Activated CD4-positive, alpha-beta T cell treated with anti-CD3 and anti-CD28 coated beads, Interleukin-2, amount 10 ng/mL, durations not matched to agents 7 days and 5 days (primary cell): ENCODE measurements around the gene CENATAC. TPM values are rescaled to one million over a fixed set of nuclear protein-coding genes. Genes with fewer than 3 reads are reported as not detected.
"Not testable (repeated sequence)": the region's sequence is repeated elsewhere in the genome, so short reads cannot be mapped to it uniquely, and the experiment has no call there.

Experiments used
- CTCF ChIA-PET: fragments of 350-600 bp; sonication (Branson Sonifier 250); formaldehyde crosslinking; loops from one replicate; lab custom pipeline; 2021; ENCODE audit warnings: antibody characterized with exemption; lab: Charles Lee
- POLR2A ChIA-PET: fragments of 350-600 bp; sonication (Branson Sonifier 250); formaldehyde crosslinking; loops from one replicate; lab custom pipeline; 2021; ENCODE audit warnings: antibody characterized with exemption; lab: Charles Lee
- DNase-seq: peaks from one replicate; pipeline ENCODE4 v3.0.0-alpha.2; 2020
- H3K27ac Mint-ChIP-seq: one replicate; pipeline ENCODE4 v1.8.0; 2021; ENCODE audit warnings: mild to moderate bottlenecking, moderate library complexity, mixed read lengths
- H3K27me3 Mint-ChIP-seq: one replicate; pipeline ENCODE4 v1.8.0; 2021; ENCODE audit warnings: mixed read lengths
- H3K36me3 Mint-ChIP-seq: one replicate; pipeline ENCODE4 v1.8.0; 2021; ENCODE audit warnings: low read depth, mixed read lengths
- H3K4me1 Mint-ChIP-seq: one replicate; pipeline ENCODE4 v1.8.0; 2021; ENCODE audit warnings: mixed read lengths
- H3K4me3 Mint-ChIP-seq: one replicate; pipeline ENCODE4 v1.8.0; 2021; ENCODE audit warnings: mild to moderate bottlenecking, moderate library complexity, mixed read lengths
- H3K9me3 Mint-ChIP-seq: one replicate; pipeline ENCODE4 v1.8.0; 2021; ENCODE audit warnings: mixed read lengths
- total RNA-seq, 2 experiments: library from RNA; stranded (reverse); gene quantifications; one replicate each; pipeline ENCODE4 v1.2.3, GENCODE V29; 2021

CENATAC gene
- 10 to 100 TPM; 40.4 to 47.2 TPM for total RNA-seq

DNA sequence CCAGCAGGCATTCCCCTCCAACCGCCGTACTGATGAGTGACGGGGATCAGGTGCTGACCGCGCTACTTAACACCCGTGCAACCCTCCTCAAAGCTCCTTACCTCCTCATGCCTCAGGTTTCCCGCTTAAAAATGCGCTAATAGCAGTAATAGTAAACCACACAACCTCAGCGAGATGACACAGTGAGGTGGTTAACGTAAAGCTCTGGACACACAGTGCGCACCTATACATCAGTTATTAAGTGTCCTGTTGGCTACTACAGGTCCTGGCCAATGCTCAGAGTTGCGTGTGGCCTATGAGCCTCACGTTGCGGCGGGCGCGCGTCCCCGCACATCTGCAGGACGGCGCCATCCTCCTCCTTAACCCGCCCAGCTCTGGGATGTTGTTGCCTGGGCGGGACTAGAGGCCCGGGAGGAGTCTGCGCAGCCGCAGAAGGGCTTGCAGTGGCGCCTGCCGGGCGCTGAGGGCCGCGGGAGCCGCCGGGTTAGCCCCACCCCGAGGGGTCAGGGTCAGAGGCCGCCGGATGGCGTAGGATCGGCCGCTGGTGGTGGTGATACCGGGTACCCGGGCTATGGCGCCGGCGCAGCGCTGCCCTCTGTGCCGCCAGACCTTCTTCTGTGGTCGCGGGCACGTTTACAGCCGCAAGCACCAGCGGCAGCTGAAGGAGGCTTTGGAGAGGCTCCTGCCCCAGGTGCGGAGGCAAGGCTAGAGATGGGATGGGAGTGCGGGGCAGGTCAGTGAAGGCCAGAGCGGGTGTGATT lies at the start of gene CENATAC:
Gene CENATAC, plus strand, starts transcription at position 512 of the 761 bp plus-strand sequence. Its CDS starts 60 bp downstream, at position 572.
- H3K27ac Mint-ChIP-seq = peak within 1 kb of the TSS; percentile 95
- peak within 1 kb of the TSS; percentile 87 for H3K4me3 Mint-ChIP-seq
- peaks cover 44% of the 10 kb centered on the region for H3K36me3 Mint-ChIP-seq
- peaks cover 35% of the 10 kb centered on the region for H3K4me1 Mint-ChIP-seq
- CTCF ChIA-PET = interaction anchor here (0.6 to 2.1 kb wide), 7 partner anchors 13 to 358 kb away, joined by 3 to 5 read pairs (median 3); partner anchors contain the start of gene BCL9L
- DNase-seq = peak; percentile 97
- H3K9me3 Mint-ChIP-seq = no peaks in the 10 kb centered on the region
- H3K27me3 Mint-ChIP-seq = no peaks in the 10 kb centered on the region
- POLR2A ChIA-PET = interaction anchor here (0.7 kb wide), 1 partner anchor 50 kb away, joined by 3 read pairs; no protein-coding TSS in a partner anchor

GRCh38 chr11:118953265-118953664 lies 44.7 kb upstream of the CENATAC start:
- ChIA-PET CTCF (interaction anchor here (0.6 to 2.1 kb wide), 5 partner anchors 10 to 368 kb away, joined by 3 to 5 read pairs (median 4); no protein-coding TSS in a partner anchor), POLR2A (no interaction called here)
- Mint-ChIP-seq H3K27ac (no peak overlapping the region), H3K4me3 (no peak overlapping the region), H3K27me3 (peaks cover 20% of the 10 kb centered on the region), H3K9me3 (no peaks in the 10 kb centered on the region), H3K4me1 (peaks cover 4% of the 10 kb centered on the region), H3K36me3 (no peaks in the 10 kb centered on the region)
- DNase-seq = peak; percentile 20

- H3K4me1 Mint-ChIP-seq, H3K9me3 Mint-ChIP-seq, H3K36me3 Mint-ChIP-seq, H3K27ac Mint-ChIP-seq, H3K4me3 Mint-ChIP-seq, POLR2A ChIA-PET, DNase-seq: not testable (repeated sequence)
- CTCF ChIA-PET = interaction anchor here (0.8 to 1.4 kb wide), 3 partner anchors 9 to 48 kb away, joined by 3 to 4 read pairs (median 3); no protein-coding TSS in a partner anchor
- peaks cover 19% of the 10 kb centered on the region for H3K27me3 Mint-ChIP-seq
Observed at GRCh38 chr11:118953976-118954375, 44.0 kb upstream of the CENATAC start.

DNA sequence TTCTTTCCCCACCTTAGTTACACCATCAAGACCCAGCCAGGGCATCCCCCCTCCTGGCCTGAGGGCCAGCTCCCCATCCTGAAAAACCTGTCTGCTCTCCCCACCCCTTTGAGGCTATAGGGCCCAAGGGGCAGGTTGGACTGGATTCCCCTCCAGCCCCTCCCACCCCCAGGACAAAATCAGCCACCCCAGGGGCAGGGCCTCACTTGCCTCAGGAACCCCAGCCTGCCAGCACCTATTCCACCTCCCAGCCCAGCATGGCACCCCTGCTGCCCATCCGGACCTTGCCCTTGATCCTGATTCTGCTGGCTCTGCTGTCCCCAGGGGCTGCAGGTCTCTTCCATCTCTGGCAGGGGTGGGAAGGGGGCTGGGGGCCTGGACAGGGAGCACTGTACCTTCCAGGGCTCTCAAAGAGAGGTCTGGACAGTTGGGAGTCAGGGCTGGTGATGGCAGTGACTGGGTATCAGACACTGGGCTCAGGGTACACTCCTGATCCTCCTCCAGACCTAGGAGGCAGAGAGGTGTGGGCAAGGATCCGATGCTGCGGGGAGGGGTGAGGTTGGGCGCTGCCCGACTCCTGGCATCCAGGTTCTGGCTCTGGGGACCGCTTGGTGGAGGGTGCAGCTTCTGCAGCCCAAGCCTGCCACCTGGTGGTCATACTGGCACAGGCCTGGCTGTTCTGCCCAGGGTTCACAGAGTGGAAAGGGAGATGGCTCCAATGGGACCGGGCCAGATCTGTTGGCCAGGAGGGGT lies 41.7 kb upstream of the CENATAC start, which contains the start of gene UPK2:
Gene UPK2, plus strand, starts transcription at position 205 of the 753 bp plus-strand sequence. Its CDS starts 53 bp downstream, at position 258.
- H3K27ac Mint-ChIP-seq = peak within 1 kb of the TSS; percentile 61
- peaks cover 8% of the 10 kb centered on the region for H3K27me3 Mint-ChIP-seq
- ChIA-PET CTCF (interaction anchor here (0.6 to 3.5 kb wide), 16 partner anchors 11 to 266 kb away, joined by 3 to 23 read pairs (median 4); no protein-coding TSS in a partner anchor), POLR2A (no interaction called here)
- no peaks in the 10 kb centered on the region for H3K36me3 Mint-ChIP-seq
- no peak within 1 kb of the TSS for H3K4me3 Mint-ChIP-seq
- DNase-seq = peak; percentile 91
- H3K9me3 Mint-ChIP-seq = no peaks in the 10 kb centered on the region
- peaks cover 4% of the 10 kb centered on the region for H3K4me1 Mint-ChIP-seq

DNA sequence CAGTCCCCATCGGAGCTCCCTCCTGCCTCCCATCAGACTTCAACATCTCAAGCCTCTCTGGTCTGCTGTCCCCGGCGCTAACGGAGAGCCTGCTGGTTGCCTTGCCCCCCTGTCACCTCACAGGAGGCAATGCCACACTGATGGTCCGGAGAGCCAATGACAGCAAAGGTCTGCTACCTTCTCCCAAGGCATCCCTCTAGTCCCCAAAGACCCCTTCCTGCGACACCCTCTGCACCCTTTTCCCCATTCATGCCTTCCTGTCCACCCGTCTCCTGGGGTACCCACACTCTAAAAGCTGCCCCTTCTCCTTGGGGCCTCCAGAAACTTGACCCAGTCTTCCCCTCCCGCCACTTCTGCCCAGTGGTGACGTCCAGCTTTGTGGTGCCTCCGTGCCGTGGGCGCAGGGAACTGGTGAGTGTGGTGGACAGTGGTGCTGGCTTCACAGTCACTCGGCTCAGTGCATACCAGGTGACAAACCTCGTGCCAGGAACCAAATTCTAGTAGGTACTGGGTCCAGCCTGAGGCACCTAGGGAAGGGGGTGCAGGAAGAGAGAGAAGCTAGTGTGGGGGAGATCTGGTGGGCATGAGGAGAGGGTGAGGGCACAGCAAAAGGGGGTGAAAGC lies 41.0 kb upstream of the CENATAC start:
- POLR2A ChIA-PET = no interaction called here

GRCh38 chr11:118957549-118957948 lies 40.4 kb upstream of the CENATAC start:
- H3K27me3 Mint-ChIP-seq = peaks cover 6% of the 10 kb centered on the region
- no peaks in the 10 kb centered on the region for H3K9me3 Mint-ChIP-seq
- no peaks in the 10 kb centered on the region for H3K36me3 Mint-ChIP-seq
- DNase-seq = no peak
- no peak overlapping the region for H3K4me3 Mint-ChIP-seq
- H3K4me1 Mint-ChIP-seq = peaks cover 4% of the 10 kb centered on the region
- no peak overlapping the region for H3K27ac Mint-ChIP-seq
- POLR2A ChIA-PET = no interaction called here
- CTCF ChIA-PET = interaction anchor here (0.6 to 3.5 kb wide), 10 partner anchors 9 to 322 kb away, joined by 3 to 23 read pairs (median 8); no protein-coding TSS in a partner anchor

More for the DNA sequence above, 41.0 kb upstream of the CENATAC start:
- no peak for DNase-seq
- no peak overlapping the region for H3K27ac Mint-ChIP-seq
- H3K9me3 Mint-ChIP-seq = no peaks in the 10 kb centered on the region
- no peak overlapping the region for H3K4me3 Mint-ChIP-seq
- H3K36me3 Mint-ChIP-seq = no peaks in the 10 kb centered on the region
- peaks cover 6% of the 10 kb centered on the region for H3K27me3 Mint-ChIP-seq
- peaks cover 4% of the 10 kb centered on the region for H3K4me1 Mint-ChIP-seq
- CTCF ChIA-PET = interaction anchor here (0.6 to 3.5 kb wide), 18 partner anchors 10 to 321 kb away, joined by 3 to 23 read pairs (median 4); no protein-coding TSS in a partner anchor

DNA sequence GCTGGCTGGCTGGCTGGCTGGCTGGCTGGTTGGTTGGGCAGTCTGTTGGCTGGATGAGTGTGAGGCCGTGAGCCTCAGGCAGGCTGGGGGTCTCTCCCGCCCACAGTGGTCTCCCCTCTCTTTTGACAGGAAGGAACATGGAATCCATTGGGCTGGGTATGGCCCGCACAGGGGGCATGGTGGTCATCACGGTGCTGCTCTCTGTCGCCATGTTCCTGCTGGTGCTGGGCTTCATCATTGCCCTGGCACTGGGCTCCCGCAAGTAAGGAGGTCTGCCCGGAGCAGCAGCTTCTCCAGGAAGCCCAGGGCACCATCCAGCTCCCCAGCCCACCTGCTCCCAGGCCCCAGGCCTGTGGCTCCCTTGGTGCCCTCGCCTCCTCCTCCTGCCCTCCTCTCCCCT lies 40.0 kb upstream of the CENATAC start:
- POLR2A ChIA-PET = no interaction called here
- DNase-seq = no peak
- Mint-ChIP-seq H3K4me1 (peaks cover 4% of the 10 kb centered on the region), H3K36me3 (no peaks in the 10 kb centered on the region), H3K9me3 (no peaks in the 10 kb centered on the region), H3K4me3 (no peak overlapping the region), H3K27me3 (peaks cover 5% of the 10 kb centered on the region), H3K27ac (no peak overlapping the region)
- CTCF ChIA-PET = interaction anchor here (0.6 to 3.5 kb wide), 7 partner anchors 14 to 322 kb away, joined by 3 to 23 read pairs (median 8); no protein-coding TSS in a partner anchor

- ChIA-PET CTCF (interaction anchor here (0.8 to 2.5 kb wide), 3 partner anchors 29 to 269 kb away, joined by 3 to 12 read pairs (median 5); no protein-coding TSS in a partner anchor), POLR2A (no interaction called here)
- Mint-ChIP-seq H3K4me3 (no peak overlapping the region), H3K27ac (no peak overlapping the region), H3K36me3 (no peaks in the 10 kb centered on the region), H3K27me3 (peaks cover 4% of the 10 kb centered on the region), H3K9me3 (no peaks in the 10 kb centered on the region), H3K4me1 (peaks cover 4% of the 10 kb centered on the region)
- no peak for DNase-seq
Observed at GRCh38 chr11:118958577-118958976, 39.4 kb upstream of the CENATAC start.

GRCh38 chr11:118961189-118961588 lies 36.7 kb upstream of the CENATAC start:
- Mint-ChIP-seq H3K9me3 (no peaks in the 10 kb centered on the region), H3K27ac (no peak overlapping the region), H3K36me3 (no peaks in the 10 kb centered on the region), H3K4me3 (no peak overlapping the region), H3K4me1 (peaks cover 4% of the 10 kb centered on the region), H3K27me3 (no peaks in the 10 kb centered on the region)
- DNase-seq = no peak
- ChIA-PET CTCF (interaction anchor here (0.9 to 1.5 kb wide), 4 partner anchors 17 to 272 kb away, joined by 3 to 5 read pairs (median 4); no protein-coding TSS in a partner anchor), POLR2A (no interaction called here)

DNA sequence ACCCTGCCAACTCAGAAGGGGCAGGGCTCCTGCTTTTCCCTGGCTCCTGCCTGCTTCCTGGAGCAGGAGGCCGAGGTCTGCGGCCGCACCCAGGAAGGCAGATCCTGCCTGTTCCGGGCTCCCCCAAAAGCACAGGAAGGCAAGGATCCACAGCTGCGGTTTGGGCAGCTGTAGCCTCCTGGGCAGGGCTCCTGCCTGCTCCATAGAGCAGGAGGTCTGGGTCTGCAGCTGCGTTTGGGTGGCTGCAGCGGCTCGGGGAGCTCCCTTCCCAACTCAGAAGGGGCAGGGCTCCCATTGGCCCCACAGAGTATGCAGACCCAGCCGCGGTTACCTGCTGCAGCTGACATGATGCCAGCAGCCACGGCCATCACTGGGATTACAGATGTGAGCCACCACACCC lies 36.3 kb upstream of the CENATAC start:
- H3K4me1 Mint-ChIP-seq = no peaks in the 10 kb centered on the region
- no peak overlapping the region for H3K4me3 Mint-ChIP-seq
- no peaks in the 10 kb centered on the region for H3K27me3 Mint-ChIP-seq
- POLR2A ChIA-PET = no interaction called here
- no peaks in the 10 kb centered on the region for H3K36me3 Mint-ChIP-seq
- no peaks in the 10 kb centered on the region for H3K9me3 Mint-ChIP-seq
- no peak overlapping the region for H3K27ac Mint-ChIP-seq
- CTCF ChIA-PET = interaction anchor here (0.9 to 1.5 kb wide), 3 partner anchors 18 to 272 kb away, joined by 3 to 5 read pairs (median 3); no protein-coding TSS in a partner anchor
- DNase-seq = no peak

DNA sequence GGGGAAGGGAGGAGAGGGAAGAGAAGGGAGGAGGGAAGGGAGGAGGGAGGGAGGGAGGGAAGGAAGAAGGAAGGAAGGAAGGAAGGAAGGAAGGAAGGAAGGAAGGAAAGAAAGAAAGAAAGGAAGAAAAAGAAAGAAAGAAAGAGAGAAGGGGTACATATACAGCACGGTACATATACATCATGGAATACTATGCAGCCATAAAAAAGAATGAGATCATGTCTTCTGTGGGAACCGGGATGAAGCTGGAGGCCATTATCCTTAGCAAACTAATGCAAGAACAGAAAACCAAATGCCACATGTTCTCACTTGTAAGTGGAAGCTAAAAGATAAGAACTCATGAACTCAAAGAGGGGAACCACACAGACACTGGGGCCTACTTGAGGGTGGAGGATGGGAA lies 28.4 kb upstream of the CENATAC start:
- DNase-seq, H3K4me3 Mint-ChIP-seq, H3K36me3 Mint-ChIP-seq, POLR2A ChIA-PET, H3K9me3 Mint-ChIP-seq, H3K27ac Mint-ChIP-seq, H3K4me1 Mint-ChIP-seq: not testable (repeated sequence)
- H3K27me3 Mint-ChIP-seq = peaks cover 11% of the 10 kb centered on the region
- CTCF ChIA-PET = interaction anchor here (0.6 kb wide), 1 partner anchor 254 kb away, joined by 3 read pairs; no protein-coding TSS in a partner anchor

GRCh38 chr11:118971646-118972045 lies 26.3 kb upstream of the CENATAC start, which contains the start of gene FOXR1:
Gene FOXR1 (plus strand): TSS chr11:118971761. CDS start chr11:118971932, 171 bp downstream.
- Mint-ChIP-seq H3K4me3 (no peak within 1 kb of the TSS), H3K36me3 (no peaks in the 10 kb centered on the region), H3K4me1 (no peaks in the 10 kb centered on the region), H3K27me3 (peaks cover 25% of the 10 kb centered on the region), H3K9me3 (no peaks in the 10 kb centered on the region), H3K27ac (no peak within 1 kb of the TSS)
- ChIA-PET POLR2A (no interaction called here), CTCF (interaction anchor here (0.6 to 0.7 kb wide), 2 partner anchors 11 to 19 kb away, joined by 3 read pairs; no protein-coding TSS in a partner anchor)
- no peak for DNase-seq
